ENCODE measurements around the gene BEND2. TPM values are rescaled to one million over a fixed set of nuclear protein-coding genes. Genes with fewer than 3 reads are reported as not detected.

Gene BEND2
- not detected in 2 replicates for total RNA-seq

GRCh38 chrX:18220786-18221185 lies at the start of gene BEND2:
Gene BEND2 (minus strand): TSS chrX:18220886. CDS start chrX:18220750, 136 bp downstream.

Other genes starting within 250 kb of the BEND2 start
- gene SCML2, start 133.8 kb upstream of the BEND2 start, total RNA-seq: 0.69 and 1.2 TPM in 2 replicates
- gene CDKL5, start 204.7 kb upstream of the BEND2 start, total RNA-seq: 2.4 and 5.0 TPM in 2 replicates